Ishikawa (cell line): ENCODE measurements around the gene CHORDC1.

ENCODE experiments used
- CEBPB ChIP-seq: IDR thresholded peaks from 2 replicates; pipeline ENCODE4 v1.6.1; 2012
- CREB1 ChIP-seq: IDR thresholded peaks from 2 replicates; pipeline ENCODE4 v1.6.1; 2012; ENCODE audit warnings: low read depth
- EGR1 ChIP-seq: IDR thresholded peaks from 2 replicates; pipeline ENCODE4 v1.6.1; 2012
- EP300 ChIP-seq: IDR thresholded peaks from 2 replicates; pipeline ENCODE4 v1.6.1; 2012; ENCODE audit warnings: borderline replicate concordance
- FOXM1 ChIP-seq: IDR thresholded peaks from 2 replicates; pipeline ENCODE4 v1.6.1; 2012; ENCODE audit warnings: low read depth, borderline replicate concordance
- MAX ChIP-seq: IDR thresholded peaks from 2 replicates; pipeline ENCODE4 v1.6.1; 2012
- NFIC ChIP-seq: IDR thresholded peaks from 2 replicates; pipeline ENCODE4 v1.6.1; 2012
- RAD21 ChIP-seq: IDR thresholded peaks from 2 replicates; pipeline ENCODE4 v1.6.1; 2012; ENCODE audit warnings: low read depth
- TAF1 ChIP-seq: IDR thresholded peaks from 2 replicates; pipeline ENCODE4 v1.6.1; 2012; ENCODE audit warnings: low read depth, mild to moderate bottlenecking
- TCF12 ChIP-seq: IDR thresholded peaks from 2 replicates; pipeline ENCODE4 v1.6.1; 2012; ENCODE audit warnings: low read depth
- TEAD4 ChIP-seq: IDR thresholded peaks from 2 replicates; pipeline ENCODE4 v1.6.1; 2012
- USF1 ChIP-seq: IDR thresholded peaks from 2 replicates; pipeline ENCODE4 v1.6.1; 2012
- YY1 ChIP-seq: IDR thresholded peaks from 2 replicates; pipeline ENCODE4 v1.6.1; 2012; ENCODE audit warnings: low read depth
- ZBTB7A ChIP-seq: IDR thresholded peaks from 2 replicates; pipeline ENCODE4 v1.6.1; 2012; ENCODE audit warnings: low read depth
- TF ChIP-seq, protein P1 (sequence below): IDR thresholded peaks from 2 replicates; pipeline ENCODE4 v1.6.1; 2012; ENCODE audit warnings: low read depth, mild to moderate bottlenecking

The CHORDC1 gene

DNA sequence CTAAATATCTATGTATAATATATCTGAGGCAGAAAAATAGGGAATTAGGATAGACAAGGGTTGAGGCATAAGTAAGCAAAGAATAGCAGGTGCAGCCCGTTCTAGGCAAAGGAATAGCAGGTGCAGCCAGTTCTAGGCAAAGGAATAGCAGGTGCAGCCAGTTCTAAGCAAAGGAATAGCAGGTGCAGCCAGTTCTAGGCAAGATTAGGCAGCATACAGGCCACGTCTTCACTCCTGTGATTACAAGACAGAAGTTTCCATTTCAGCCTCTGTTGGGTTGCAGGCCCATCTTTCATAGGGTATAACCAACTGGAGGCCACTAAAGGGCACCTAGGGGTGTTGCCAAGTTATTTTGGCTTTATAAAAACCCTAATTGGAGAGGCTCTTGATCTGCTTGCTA, 28.8 kb upstream of the CHORDC1 start:
- no peak for TF ChIP-seq TAF1
- TF ChIP-seq NFIC: no peak
- TF ChIP-seq CREB1: no peak
- TF ChIP-seq, protein P1, sequence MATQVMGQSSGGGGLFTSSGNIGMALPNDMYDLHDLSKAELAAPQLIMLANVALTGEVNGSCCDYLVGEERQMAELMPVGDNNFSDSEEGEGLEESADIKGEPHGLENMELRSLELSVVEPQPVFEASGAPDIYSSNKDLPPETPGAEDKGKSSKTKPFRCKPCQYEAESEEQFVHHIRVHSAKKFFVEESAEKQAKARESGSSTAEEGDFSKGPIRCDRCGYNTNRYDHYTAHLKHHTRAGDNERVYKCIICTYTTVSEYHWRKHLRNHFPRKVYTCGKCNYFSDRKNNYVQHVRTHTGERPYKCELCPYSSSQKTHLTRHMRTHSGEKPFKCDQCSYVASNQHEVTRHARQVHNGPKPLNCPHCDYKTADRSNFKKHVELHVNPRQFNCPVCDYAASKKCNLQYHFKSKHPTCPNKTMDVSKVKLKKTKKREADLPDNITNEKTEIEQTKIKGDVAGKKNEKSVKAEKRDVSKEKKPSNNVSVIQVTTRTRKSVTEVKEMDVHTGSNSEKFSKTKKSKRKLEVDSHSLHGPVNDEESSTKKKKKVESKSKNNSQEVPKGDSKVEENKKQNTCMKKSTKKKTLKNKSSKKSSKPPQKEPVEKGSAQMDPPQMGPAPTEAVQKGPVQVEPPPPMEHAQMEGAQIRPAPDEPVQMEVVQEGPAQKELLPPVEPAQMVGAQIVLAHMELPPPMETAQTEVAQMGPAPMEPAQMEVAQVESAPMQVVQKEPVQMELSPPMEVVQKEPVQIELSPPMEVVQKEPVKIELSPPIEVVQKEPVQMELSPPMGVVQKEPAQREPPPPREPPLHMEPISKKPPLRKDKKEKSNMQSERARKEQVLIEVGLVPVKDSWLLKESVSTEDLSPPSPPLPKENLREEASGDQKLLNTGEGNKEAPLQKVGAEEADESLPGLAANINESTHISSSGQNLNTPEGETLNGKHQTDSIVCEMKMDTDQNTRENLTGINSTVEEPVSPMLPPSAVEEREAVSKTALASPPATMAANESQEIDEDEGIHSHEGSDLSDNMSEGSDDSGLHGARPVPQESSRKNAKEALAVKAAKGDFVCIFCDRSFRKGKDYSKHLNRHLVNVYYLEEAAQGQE: no peak
- no peak for TF ChIP-seq YY1
- TF ChIP-seq EGR1: no peak
- TF ChIP-seq MAX: no peak
- TF ChIP-seq USF1: no peak
- TF ChIP-seq CEBPB: no peak
- TF ChIP-seq ZBTB7A: no peak
- no peak for TF ChIP-seq RAD21
- TF ChIP-seq TEAD4: no peak
- no peak for TF ChIP-seq FOXM1
- TF ChIP-seq TCF12: no peak
- no peak for TF ChIP-seq EP300

DNA sequence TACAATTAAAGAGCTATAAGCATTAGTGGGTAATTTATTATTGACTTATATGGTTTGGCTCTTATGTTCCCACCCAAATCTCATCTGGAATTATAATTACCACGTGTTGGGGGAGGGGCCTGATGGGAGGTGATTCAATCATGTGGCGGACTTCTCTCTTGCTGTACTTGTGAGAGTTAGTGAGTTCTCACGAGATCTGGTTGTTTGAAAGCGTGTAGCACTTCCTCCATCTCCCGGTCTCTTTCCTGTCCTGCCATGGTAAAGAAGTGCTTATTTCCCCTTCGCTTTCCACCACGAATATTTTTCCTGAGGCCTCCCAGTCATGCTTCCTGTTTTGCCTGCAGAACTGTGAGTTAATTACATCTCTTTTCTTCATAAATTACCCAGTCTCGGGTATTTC, 28.1 kb upstream of the CHORDC1 start:
- TF ChIP-seq NFIC (no peak), FOXM1 (no peak), ZBTB7A (no peak), EP300 (no peak), CEBPB (no peak), RAD21 (no peak), YY1 (no peak), TCF12 (no peak), MAX (no peak)
- TF ChIP-seq, protein P1: no peak

DNA sequence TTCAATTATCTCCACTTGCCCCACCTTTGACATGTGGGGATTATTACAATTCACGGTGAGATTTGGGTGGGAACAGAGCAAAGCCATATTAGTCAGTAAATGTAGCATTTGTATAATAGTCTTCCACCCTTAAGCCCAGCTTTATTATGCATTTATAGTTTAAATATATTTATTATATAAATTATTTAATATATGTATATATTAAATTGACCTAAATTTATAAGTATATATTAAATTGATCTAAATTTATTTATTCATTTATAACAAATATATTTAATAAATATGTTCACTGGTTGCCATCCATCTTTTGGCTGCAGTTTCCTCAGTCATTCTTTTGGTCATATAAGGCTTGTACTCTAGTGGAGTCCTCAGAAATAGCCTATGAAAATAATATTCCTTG, 23.6 kb upstream of the CHORDC1 start:
- TF ChIP-seq TEAD4: no peak
- no peak for TF ChIP-seq YY1
- no peak for TF ChIP-seq MAX
- no peak for TF ChIP-seq CEBPB
- TF ChIP-seq TCF12: no peak
- TF ChIP-seq CREB1: no peak
- no peak for TF ChIP-seq EGR1
- TF ChIP-seq NFIC: no peak
- no peak for TF ChIP-seq FOXM1
- no peak for TF ChIP-seq RAD21
- TF ChIP-seq ZBTB7A: no peak

- TF ChIP-seq TCF12: no peak
- TF ChIP-seq EGR1: no peak
- TF ChIP-seq NFIC: no peak
- TF ChIP-seq, protein P1: no peak
- TF ChIP-seq FOXM1: no peak
- no peak for TF ChIP-seq MAX
- TF ChIP-seq YY1: no peak
- no peak for TF ChIP-seq RAD21
- TF ChIP-seq USF1: no peak
- TF ChIP-seq CREB1: no peak
- no peak for TF ChIP-seq CEBPB
- no peak for TF ChIP-seq ZBTB7A
- TF ChIP-seq TEAD4: no peak
- no peak for TF ChIP-seq TAF1
- TF ChIP-seq EP300: no peak
These were observed 20.7 kb upstream of the CHORDC1 start for GRCh38 chr11:90243534-90243933.
